ENCODE data around the gene SIRT2.

Gene SIRT2

GRCh38 chr19:38845374-38846024 is 53.9 kb downstream of the SIRT2 start:
- no peaks in the 10 kb centered on the region for H3K9me3 ChIP-seq (ENCODE audit: insufficient read depth, low read depth, low read length)
- no peak overlapping the region for H3K4me3 ChIP-seq (ENCODE audit: low read length)
- H3K9ac ChIP-seq (ENCODE audit: low read depth, low read length), result no peak overlapping the region
- no peak overlapping the region for H3K27ac ChIP-seq (ENCODE audit: low read length)
- peaks cover 86% of the 10 kb centered on the region for H3K36me3 ChIP-seq (ENCODE audit: insufficient read depth, low read depth, low read length)
- no peaks in the 10 kb centered on the region for H3K27me3 ChIP-seq (ENCODE audit: insufficient read depth, low read length)
- no peaks in the 10 kb centered on the region for H3K4me1 ChIP-seq (ENCODE audit: insufficient read depth, low read length)

- Histone ChIP-seq H3K9ac (ENCODE audit: low read depth, low read length) (no peak overlapping the region), H3K27me3 (ENCODE audit: insufficient read depth, low read length) (no peaks in the 10 kb centered on the region), H3K4me1 (ENCODE audit: insufficient read depth, low read length) (no peaks in the 10 kb centered on the region), H3K9me3 (ENCODE audit: insufficient read depth, low read depth, low read length) (no peaks in the 10 kb centered on the region), H3K36me3 (ENCODE audit: insufficient read depth, low read depth, low read length) (peaks cover 97% of the 10 kb centered on the region), H3K27ac (ENCODE audit: low read length) (no peak overlapping the region), H3K4me3 (ENCODE audit: low read length) (no peak overlapping the region)
Measured at GRCh38 chr19:38844093-38844686, 55.2 kb downstream of the SIRT2 start.

GRCh38 chr19:38843175-38843758 is 56.2 kb downstream of the SIRT2 start:
- peaks cover 98% of the 10 kb centered on the region for H3K36me3 ChIP-seq (ENCODE audit: insufficient read depth, low read depth, low read length)
- no peaks in the 10 kb centered on the region for H3K9me3 ChIP-seq (ENCODE audit: insufficient read depth, low read depth, low read length)
- H3K4me1 ChIP-seq (ENCODE audit: insufficient read depth, low read length), result no peaks in the 10 kb centered on the region
- no peak overlapping the region for H3K27ac ChIP-seq (ENCODE audit: low read length)
- H3K9ac ChIP-seq (ENCODE audit: low read depth, low read length), result no peak overlapping the region
- no peak overlapping the region for H3K4me3 ChIP-seq (ENCODE audit: low read length)
- H3K27me3 ChIP-seq (ENCODE audit: insufficient read depth, low read length), result no peaks in the 10 kb centered on the region

- Histone ChIP-seq H3K27me3 (ENCODE audit: insufficient read depth, low read length) (no peaks in the 10 kb centered on the region), H3K27ac (ENCODE audit: low read length) (no peak overlapping the region), H3K36me3 (ENCODE audit: insufficient read depth, low read depth, low read length) (peaks cover 98% of the 10 kb centered on the region), H3K9me3 (ENCODE audit: insufficient read depth, low read depth, low read length) (no peaks in the 10 kb centered on the region), H3K9ac (ENCODE audit: low read depth, low read length) (no peak overlapping the region), H3K4me3 (ENCODE audit: low read length) (no peak overlapping the region), H3K4me1 (ENCODE audit: insufficient read depth, low read length) (no peaks in the 10 kb centered on the region)
Measured at GRCh38 chr19:38842439-38843174, 56.8 kb downstream of the SIRT2 start.

GRCh38 chr19:38841787-38842438 is 57.5 kb downstream of the SIRT2 start:
- Histone ChIP-seq H3K27me3 (ENCODE audit: insufficient read depth, low read length) (no peaks in the 10 kb centered on the region), H3K27ac (ENCODE audit: low read length) (no peak overlapping the region), H3K9ac (ENCODE audit: low read depth, low read length) (no peak overlapping the region), H3K4me1 (ENCODE audit: insufficient read depth, low read length) (no peaks in the 10 kb centered on the region), H3K36me3 (ENCODE audit: insufficient read depth, low read depth, low read length) (peaks cover 98% of the 10 kb centered on the region), H3K9me3 (ENCODE audit: insufficient read depth, low read depth, low read length) (no peaks in the 10 kb centered on the region), H3K4me3 (ENCODE audit: low read length) (no peak overlapping the region)

- Histone ChIP-seq H3K9ac (ENCODE audit: low read depth, low read length) (no peak overlapping the region), H3K4me3 (ENCODE audit: low read length) (no peak overlapping the region), H3K27me3 (ENCODE audit: insufficient read depth, low read length) (no peaks in the 10 kb centered on the region), H3K4me1 (ENCODE audit: insufficient read depth, low read length) (no peaks in the 10 kb centered on the region), H3K9me3 (ENCODE audit: insufficient read depth, low read depth, low read length) (no peaks in the 10 kb centered on the region), H3K36me3 (ENCODE audit: insufficient read depth, low read depth, low read length) (peaks cover 98% of the 10 kb centered on the region), H3K27ac (ENCODE audit: low read length) (no peak overlapping the region)
Measured at GRCh38 chr19:38841180-38841766, 58.1 kb downstream of the SIRT2 start.

GRCh38 chr19:38840583-38840968 is 58.8 kb downstream of the SIRT2 start:
- Histone ChIP-seq H3K4me1 (ENCODE audit: insufficient read depth, low read length) (no peaks in the 10 kb centered on the region), H3K27ac (ENCODE audit: low read length) (no peak overlapping the region), H3K9ac (ENCODE audit: low read depth, low read length) (no peak overlapping the region), H3K36me3 (ENCODE audit: insufficient read depth, low read depth, low read length) (peaks cover 98% of the 10 kb centered on the region), H3K27me3 (ENCODE audit: insufficient read depth, low read length) (no peaks in the 10 kb centered on the region), H3K9me3 (ENCODE audit: insufficient read depth, low read depth, low read length) (no peaks in the 10 kb centered on the region), H3K4me3 (ENCODE audit: low read length) (no peak overlapping the region)

- H3K4me3 ChIP-seq (ENCODE audit: low read length), result no peak overlapping the region
- H3K27ac ChIP-seq (ENCODE audit: low read length), result no peak overlapping the region
- H3K36me3 ChIP-seq (ENCODE audit: insufficient read depth, low read depth, low read length), result peaks cover 96% of the 10 kb centered on the region
- no peaks in the 10 kb centered on the region for H3K27me3 ChIP-seq (ENCODE audit: insufficient read depth, low read length)
- no peak overlapping the region for H3K9ac ChIP-seq (ENCODE audit: low read depth, low read length)
- H3K4me1 ChIP-seq (ENCODE audit: insufficient read depth, low read length), result no peaks in the 10 kb centered on the region
- H3K9me3 ChIP-seq (ENCODE audit: insufficient read depth, low read depth, low read length), result no peaks in the 10 kb centered on the region
Measured at GRCh38 chr19:38839816-38840582, 59.4 kb downstream of the SIRT2 start.

GRCh38 chr19:38838986-38839761 is 60.2 kb downstream of the SIRT2 start:
- H3K27me3 ChIP-seq (ENCODE audit: insufficient read depth, low read length), result no peaks in the 10 kb centered on the region
- no peak overlapping the region for H3K9ac ChIP-seq (ENCODE audit: low read depth, low read length)
- H3K4me1 ChIP-seq (ENCODE audit: insufficient read depth, low read length), result no peaks in the 10 kb centered on the region
- no peak overlapping the region for H3K27ac ChIP-seq (ENCODE audit: low read length)
- H3K36me3 ChIP-seq (ENCODE audit: insufficient read depth, low read depth, low read length), result peaks cover 88% of the 10 kb centered on the region
- H3K4me3 ChIP-seq (ENCODE audit: low read length), result no peak overlapping the region
- no peaks in the 10 kb centered on the region for H3K9me3 ChIP-seq (ENCODE audit: insufficient read depth, low read depth, low read length)

- H3K27ac ChIP-seq (ENCODE audit: low read length), result no peak overlapping the region
- H3K9ac ChIP-seq (ENCODE audit: low read depth, low read length), result no peak overlapping the region
- H3K4me1 ChIP-seq (ENCODE audit: insufficient read depth, low read length), result no peaks in the 10 kb centered on the region
Measured at GRCh38 chr19:38838208-38838985, 61.0 kb downstream of the SIRT2 start.

More at GRCh38 chr19:38838208-38838985, 61.0 kb downstream of the SIRT2 start:
- H3K36me3 ChIP-seq (ENCODE audit: insufficient read depth, low read depth, low read length), result peaks cover 80% of the 10 kb centered on the region
- no peaks in the 10 kb centered on the region for H3K27me3 ChIP-seq (ENCODE audit: insufficient read depth, low read length)
- H3K4me3 ChIP-seq (ENCODE audit: low read length), result no peak overlapping the region
- H3K9me3 ChIP-seq (ENCODE audit: insufficient read depth, low read depth, low read length), result no peaks in the 10 kb centered on the region

Data from iPS-20b (cell line).